ENCODE data around the gene KMT5C. TPM values are rescaled to one million over a fixed set of nuclear protein-coding genes. Genes with fewer than 3 reads are reported as not detected.

The KMT5C gene
- polyA plus RNA-seq, 3 donors, result 0.89 to 26.9 (median 1.5) TPM

- Mint-ChIP-seq H3K27me3 (ENCODE audit: low read depth in 3 of 3) (peaks cover 0 to 1% (median 0%) of the 10 kb centered on the region in 3 donors), H3K36me3 (peaks cover 35 to 44% of the 10 kb centered on the region in 2 donors), H3K9me3 (no peaks in the 10 kb centered on the region), H3K27ac (peak overlapping the region in 2 of 7 donors; percentile 32 to 52), H3K4me1 (peaks cover 36% of the 10 kb centered on the region), H3K4me3 (no peak overlapping the region)
- H3K9me3 ChIP-seq (replicated peaks in 1 of 2; ENCODE audit: control insufficient read depth in 1 of 2, insufficient read depth in 1 of 2, low read length in 2 of 2), result no peaks in the 10 kb centered on the region
- H3K79me2 ChIP-seq (ENCODE audit: insufficient read depth, low read length), result peaks cover 31% of the 10 kb centered on the region
- no peaks in the 10 kb centered on the region for H3K27me3 ChIP-seq (ENCODE audit: control insufficient read depth in 2 of 2, insufficient read depth in 2 of 2, low read length in 2 of 2)
- no peak overlapping the region for H2AFZ ChIP-seq (ENCODE audit: insufficient read depth, low read depth, low read length, poor library complexity, severe bottlenecking)
- 80% methylated on average over 10 of the region's 18 CpGs for whole genome bisulfite sequencing (ENCODE audit: insufficient coverage)
- no peak overlapping the region for H3K4me3 ChIP-seq (replicated peaks in 1 of 3; ENCODE audit: low read depth in 2 of 3, low read length in 3 of 3)
- H4K20me1 ChIP-seq (ENCODE audit: insufficient read depth, low read length), result peaks cover 63% of the 10 kb centered on the region
- H3K27ac ChIP-seq (ENCODE audit: low read depth in 1 of 2, low read length in 2 of 2), result no peak overlapping the region
- no peak for TF ChIP-seq CTCF (IDR thresholded peaks at IDR 0.05)
- DNase-seq, result no peak
- H3K4me2 ChIP-seq (replicated peaks; ENCODE audit: extremely low read depth, low read length, poor library complexity, severe bottlenecking), result no peak overlapping the region
- H3K9ac ChIP-seq (ENCODE audit: insufficient read depth, low read length, poor library complexity, severe bottlenecking), result no peak overlapping the region
- intact Hi-C loops (cut with micrococcal nuclease), result no loop called here
- H3K36me3 ChIP-seq (replicated peaks in 1 of 2; ENCODE audit: control insufficient read depth in 1 of 2, insufficient read depth in 2 of 2, low read length in 2 of 2), result peaks cover 40 to 43% of the 10 kb centered on the region in 2 donors
- peaks cover 18 to 25% of the 10 kb centered on the region in 2 donors for H3K4me1 ChIP-seq (ENCODE audit: control insufficient read depth in 1 of 2, insufficient read depth in 2 of 2, low read length in 2 of 2)
Measured at GRCh38 chr19:55391702-55392615, 52.3 kb downstream of the KMT5C start.

- H3K9ac ChIP-seq (ENCODE audit: insufficient read depth, low read length, poor library complexity, severe bottlenecking), result no peak overlapping the region
- no peak overlapping the region for H3K4me2 ChIP-seq (replicated peaks; ENCODE audit: extremely low read depth, low read length, poor library complexity, severe bottlenecking)
- no peak overlapping the region for H2AFZ ChIP-seq (ENCODE audit: insufficient read depth, low read depth, low read length, poor library complexity, severe bottlenecking)
- H4K20me1 ChIP-seq (ENCODE audit: insufficient read depth, low read length), result peaks cover 52% of the 10 kb centered on the region
- intact Hi-C loops (cut with micrococcal nuclease), result no loop called here
- H3K27me3 ChIP-seq (ENCODE audit: control insufficient read depth in 2 of 2, insufficient read depth in 2 of 2, low read length in 2 of 2), result no peaks in the 10 kb centered on the region
- Mint-ChIP-seq H3K9me3 (peaks cover 0 to 2% (median 0%) of the 10 kb centered on the region in 7 donors), H3K36me3 (peaks cover 24 to 32% of the 10 kb centered on the region in 2 donors), H3K4me3 (no peak overlapping the region), H3K4me1 (peaks cover 33% of the 10 kb centered on the region), H3K27me3 (ENCODE audit: low read depth in 3 of 3) (peaks cover 0 to 2% (median 1%) of the 10 kb centered on the region in 3 donors), H3K27ac (peak overlapping the region in 2 of 7 donors; percentile 54 to 68)
- TF ChIP-seq CTCF (IDR thresholded peaks at IDR 0.05), result no peak
- no peak for DNase-seq
- H3K9me3 ChIP-seq (replicated peaks in 1 of 2; ENCODE audit: control insufficient read depth in 1 of 2, insufficient read depth in 1 of 2, low read length in 2 of 2), result no peaks in the 10 kb centered on the region
- H3K36me3 ChIP-seq (replicated peaks in 1 of 2; ENCODE audit: control insufficient read depth in 1 of 2, insufficient read depth in 2 of 2, low read length in 2 of 2), result peaks cover 29 to 33% of the 10 kb centered on the region in 2 donors
- peaks cover 13 to 18% of the 10 kb centered on the region in 2 donors for H3K4me1 ChIP-seq (ENCODE audit: control insufficient read depth in 1 of 2, insufficient read depth in 2 of 2, low read length in 2 of 2)
- H3K79me2 ChIP-seq (ENCODE audit: insufficient read depth, low read length), result peaks cover 20% of the 10 kb centered on the region
- 85% methylated on average over 8 of the region's 18 CpGs for WGBS (ENCODE audit: insufficient coverage)
- H3K27ac ChIP-seq (ENCODE audit: low read depth in 1 of 2, low read length in 2 of 2), result no peak overlapping the region
- no peak overlapping the region for H3K4me3 ChIP-seq (replicated peaks in 1 of 3; ENCODE audit: low read depth in 2 of 3, low read length in 3 of 3)
Measured at GRCh38 chr19:55392820-55393761, 53.4 kb downstream of the KMT5C start.
